Right lobe of liver (tissue), 4 donors: ENCODE results near the gene OR13C5.

Experiments
- CTCF ChIP-seq, 4 donors: fragments of 200-600 bp in 3 of 4; fragments of 450-650 bp in 1 of 4; IDR thresholded peaks; one replicate each; pipeline versions ENCODE4 v1.5.1 to v1.8.0; 2016 to 2022; ENCODE audit warnings: antibody characterized with exemption in 4 of 4, mild to moderate bottlenecking in 2 of 4
- POLR2A ChIP-seq: fragments of 450-650 bp; IDR thresholded peaks from one replicate; pipeline ENCODE4 v1.6.1; 2017; ENCODE audit warnings: antibody characterized with exemption, mild to moderate bottlenecking
- donor health status: DM: no; HTN: no; CAD: no.
- donor health status: DM: no; HTN: no; CAD: no.
- donor health status: DM: no; HTN: yes; CAD: no.

- no peak for TF ChIP-seq POLR2A
- no peak for TF ChIP-seq CTCF (IDR thresholded peaks at IDR 0.05)
Measured at GRCh38 chr9:104586496-104587180, 12.6 kb downstream of the OR13C5 start.
